NCI-H146 treated with DMSO at 0.1 percent for 48 hours (cell line): ENCODE data around the gene KCNK18.
"Not testable (repeated sequence)": the region's sequence is repeated elsewhere in the genome, so short reads cannot be mapped to it uniquely, and the experiment has no call there.

Source experiments
- DNase-seq: peaks from one replicate; lab custom pipeline; 2025; ENCODE audit not compliant: unreplicated experiment; lab: John Stamatoyannopoulos, UW

Gene KCNK18

GRCh38 chr10:117218654-117219053 lies 21.4 kb downstream of the KCNK18 start:
- no peak for DNase-seq

GRCh38 chr10:117221156-117221711 lies 23.9 kb downstream of the KCNK18 start:
- DNase-seq = peak; percentile 82

GRCh38 chr10:117222552-117222951 lies 25.3 kb downstream of the KCNK18 start:
- DNase-seq = no peak

GRCh38 chr10:117222976-117223692 lies 25.8 kb downstream of the KCNK18 start:
- DNase-seq = no peak

- no peak for DNase-seq
Observed at GRCh38 chr10:117223693-117224430, 26.6 kb downstream of the KCNK18 start.

DNA sequence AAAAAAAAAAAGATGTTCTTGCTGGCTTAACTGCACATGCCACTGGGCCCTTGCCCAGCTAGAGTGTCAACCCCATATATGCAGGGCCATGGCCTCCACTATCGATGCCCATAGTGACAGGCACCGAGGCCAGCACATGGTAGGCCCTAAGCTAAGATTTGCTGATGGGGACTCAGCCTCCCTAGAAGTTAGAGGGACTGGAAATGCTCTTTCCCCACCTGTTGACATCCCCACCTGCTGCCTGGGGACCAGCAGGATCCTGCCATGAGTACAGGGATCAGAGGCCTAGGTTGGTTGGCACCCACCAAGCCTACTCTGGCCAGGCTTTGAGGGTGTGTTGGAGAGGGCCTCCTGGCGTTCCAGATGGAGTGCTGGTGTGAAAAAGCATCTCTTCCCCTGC lies 27.6 kb downstream of the KCNK18 start:
- DNase-seq = no peak

DNA sequence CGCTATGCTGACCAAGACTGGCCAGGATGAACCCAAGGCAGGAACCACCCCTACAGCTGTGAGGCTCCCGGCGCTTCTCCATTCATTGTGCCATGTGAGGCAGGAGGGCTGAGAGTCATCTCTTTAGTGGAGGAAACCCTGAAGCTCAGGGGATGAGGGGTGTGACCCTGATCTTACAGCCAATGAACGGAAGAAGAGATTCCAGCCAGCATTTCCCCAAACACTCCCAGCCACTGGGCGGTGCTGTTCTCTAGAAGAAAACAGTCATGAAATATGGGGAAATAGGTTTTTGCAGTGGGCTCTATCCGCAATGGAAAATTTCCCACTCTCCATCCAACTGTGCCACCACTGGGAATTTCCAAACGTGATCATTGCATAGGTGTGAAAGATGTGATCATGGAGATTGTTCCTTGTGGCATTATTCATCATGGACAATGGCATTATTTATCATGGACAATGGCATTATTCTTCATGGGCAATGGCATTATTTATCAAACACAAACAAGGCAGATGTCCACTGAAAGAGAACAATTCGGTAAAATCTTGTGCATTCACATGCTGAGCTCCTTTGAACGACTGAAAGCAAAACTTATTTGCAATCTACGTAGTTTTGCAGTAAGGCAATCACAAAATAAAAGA lies 29.6 kb downstream of the KCNK18 start:
- peak; percentile 74 for DNase-seq

- no peak for DNase-seq
Observed at GRCh38 chr10:117228210-117228609, 30.9 kb downstream of the KCNK18 start.

GRCh38 chr10:117230107-117230506 lies 32.8 kb downstream of the KCNK18 start:
- not testable (repeated sequence) for DNase-seq

DNA sequence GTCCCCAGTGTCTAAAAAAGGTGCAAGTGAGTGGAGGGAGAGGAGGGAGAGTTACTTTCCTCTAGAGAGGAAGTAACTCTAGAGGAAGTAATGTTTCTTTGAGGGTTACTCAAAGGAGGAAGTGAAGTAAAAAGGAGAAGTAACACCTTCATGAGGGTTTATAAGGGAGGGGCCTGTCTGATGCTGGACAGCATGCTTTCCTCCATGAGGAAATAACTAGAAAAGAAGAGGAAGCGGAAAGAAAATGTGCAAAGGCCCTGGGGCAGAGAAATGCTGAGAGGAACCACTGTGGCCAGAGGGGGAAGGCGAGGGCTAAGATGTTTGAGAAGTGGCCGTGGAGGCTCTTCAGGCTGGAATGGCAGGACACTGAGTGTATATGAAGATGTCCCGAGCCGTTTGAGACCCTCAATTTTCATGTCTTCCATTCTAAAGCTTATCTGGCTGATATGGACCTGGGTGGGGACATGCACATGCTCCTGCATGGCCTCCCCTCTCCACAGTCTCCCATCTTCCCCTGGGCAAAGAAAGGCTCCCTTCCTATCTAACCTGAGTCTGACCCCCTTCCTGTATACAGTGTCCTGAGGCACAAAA lies 40.2 kb downstream of the KCNK18 start:
- DNase-seq = no peak

GRCh38 chr10:117239051-117239450 lies 41.8 kb downstream of the KCNK18 start:
- DNase-seq = no peak

GRCh38 chr10:117239721-117240620 lies 42.7 kb downstream of the KCNK18 start:
- peak; percentile 45 for DNase-seq

DNA sequence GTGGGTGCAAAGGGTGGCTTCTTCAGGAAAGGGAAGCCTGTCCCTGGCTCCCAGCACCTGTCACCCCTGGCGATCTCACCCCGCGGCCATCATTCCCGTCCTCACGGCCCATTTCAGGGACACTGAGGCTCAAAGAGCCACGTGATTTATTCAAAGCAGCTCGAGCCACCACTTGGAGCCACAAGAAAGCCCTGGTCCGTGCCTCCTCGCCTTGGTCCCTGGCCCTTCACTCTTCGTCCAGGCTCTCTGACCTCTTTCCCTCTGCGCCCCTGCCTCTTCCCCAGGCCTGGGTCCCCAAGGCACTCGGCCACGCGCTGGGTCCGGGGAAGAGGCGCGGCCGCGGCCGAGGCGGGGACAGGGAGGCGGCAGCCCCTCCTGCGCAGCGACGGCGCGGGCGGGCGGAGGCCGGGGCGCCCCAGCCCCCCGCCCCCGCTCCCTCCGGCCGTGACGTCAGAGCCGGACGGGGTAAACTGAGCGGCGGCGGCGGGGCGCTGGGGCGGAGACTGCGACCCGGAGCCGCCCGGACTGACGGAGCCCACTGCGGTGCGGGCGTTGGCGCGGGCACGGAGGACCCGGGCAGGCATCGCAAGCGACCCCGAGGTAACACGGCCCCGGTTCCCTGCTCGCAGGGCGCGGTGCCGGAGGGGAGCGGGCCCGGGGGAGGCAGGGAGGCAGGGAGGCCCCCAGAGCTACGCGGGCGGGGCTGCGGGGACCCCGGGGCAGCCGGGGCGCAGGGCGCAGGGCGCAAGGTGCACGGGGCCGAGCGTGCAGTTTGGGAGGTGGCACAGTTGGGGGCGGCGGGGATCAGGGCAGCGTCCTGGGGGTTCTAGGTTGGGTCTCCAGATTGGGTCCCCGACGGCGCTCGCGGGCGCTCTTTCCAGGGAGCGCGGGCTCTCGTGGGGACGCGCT lies 43.6 kb downstream of the KCNK18 start, which contains the start of gene SLC18A2:
TSS of gene SLC18A2 (plus strand) at position 494 of the 909 bp plus-strand sequence. CDS start 580 bp downstream, outside the sequence.
- peak; percentile 20 for DNase-seq

GRCh38 chr10:117241541-117242462 lies 44.5 kb downstream of the KCNK18 start:
- DNase-seq = peak; percentile 2

GRCh38 chr10:117242463-117242832 lies 45.2 kb downstream of the KCNK18 start:
- no peak for DNase-seq

DNA sequence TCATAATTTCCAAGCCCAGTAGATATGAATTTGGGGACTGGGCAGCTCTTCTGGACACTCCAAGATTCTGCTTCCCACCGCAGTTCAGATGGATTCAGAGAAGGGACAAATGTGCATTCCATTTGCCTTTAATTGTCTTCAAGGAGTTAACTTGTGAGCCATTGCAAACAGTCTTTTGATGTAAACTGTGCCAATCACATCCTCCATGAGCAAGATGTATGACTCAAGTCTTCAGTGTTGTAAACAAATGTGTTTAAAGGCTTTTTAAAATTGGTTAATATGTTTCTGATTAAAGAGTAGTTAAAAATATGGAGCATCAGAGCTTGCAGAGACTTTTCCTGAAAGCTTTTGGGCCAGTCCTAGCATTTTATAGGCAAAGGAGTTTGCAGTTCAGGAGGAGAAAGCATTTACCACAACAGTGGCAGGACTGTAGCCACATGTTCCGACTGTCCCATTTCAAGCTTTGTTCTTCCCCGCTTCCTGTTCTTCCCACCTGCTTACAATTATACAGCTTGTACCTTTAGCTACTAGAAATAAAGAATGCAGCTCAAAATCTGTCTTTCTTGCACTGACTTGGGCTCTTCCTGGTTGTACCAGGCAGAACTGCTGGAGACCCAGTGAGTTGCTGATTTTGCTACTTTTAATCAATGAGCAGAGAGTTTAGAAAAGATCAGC lies 49.8 kb downstream of the KCNK18 start:
- no peak for DNase-seq

GRCh38 chr10:117248750-117249465 lies 51.6 kb downstream of the KCNK18 start:
- no peak for DNase-seq
